Immature natural killer cell (primary cell): Measurements from ENCODE around the gene CCDC159. TPM values are rescaled to one million over a fixed set of nuclear protein-coding genes. Genes with fewer than 3 reads are reported as not detected.
"Not testable (repeated sequence)": the region's sequence is repeated elsewhere in the genome, so short reads cannot be mapped to it uniquely, and the experiment has no call there.

Experiments used
- DNase-seq, 3 donors: peaks; one replicate each; pipeline ENCODE4 v3.0.0; 2022; ENCODE audit warnings: mixed read lengths in 1 of 3
- H3K27ac Mint-ChIP-seq, 6 donors: one replicate each; pipeline ENCODE4 v1.8.0; 2020; ENCODE audit warnings: mixed read lengths in 6 of 6, mild to moderate bottlenecking in 5 of 6, inconsistent platforms in 4 of 6, moderate library complexity in 3 of 6
- H3K27me3 Mint-ChIP-seq, 3 donors: one replicate each; pipeline ENCODE4 v1.8.0; 2020 to 2021; ENCODE audit warnings: low read depth in 3 of 3, mild to moderate bottlenecking in 3 of 3, mixed read lengths in 3 of 3, moderate library complexity in 3 of 3, inconsistent platforms in 1 of 3
- H3K36me3 Mint-ChIP-seq, 3 donors: one replicate each; pipeline ENCODE4 v1.8.0; 2020; ENCODE audit warnings: mixed read lengths in 3 of 3, inconsistent platforms in 2 of 3, mild to moderate bottlenecking in 2 of 3
- H3K4me1 Mint-ChIP-seq, 2 donors: one replicate each; pipeline ENCODE4 v1.8.0; 2020; ENCODE audit warnings: inconsistent platforms in 2 of 2, mild to moderate bottlenecking in 2 of 2, mixed read lengths in 2 of 2, moderate library complexity in 1 of 2
- H3K4me3 Mint-ChIP-seq, 5 donors: one replicate each; pipeline ENCODE4 v1.8.0; 2020; ENCODE audit warnings: mild to moderate bottlenecking in 5 of 5, mixed read lengths in 5 of 5, inconsistent platforms in 3 of 5, moderate library complexity in 3 of 5
- H3K9me3 Mint-ChIP-seq, 6 donors: one replicate each; pipeline ENCODE4 v1.8.0; 2020; ENCODE audit warnings: mild to moderate bottlenecking in 6 of 6, mixed read lengths in 6 of 6, inconsistent platforms in 4 of 6, moderate library complexity in 3 of 6
- polyA plus RNA-seq, 3 donors: library from polyadenylated mRNA; unstranded; fragments of 300-500 nt; fragmentation: Illumina TruSeq; gene quantifications; one replicate each; pipeline ENCODE4 v1.2.3, GENCODE V29; 2021

Gene CCDC159
- polyA plus RNA-seq: 10 to 100 TPM; 26.5 to 32.4 (median 28.8) TPM

GRCh38 chr19:11346104-11346940, at the start of gene CCDC159, which contains the start of gene TMEM205:
TSS of gene CCDC159 (plus strand) at chr19:11346519. CDS start at chr19:11346607, 88 bp downstream.
TSS of gene TMEM205 (minus strand) at chr19:11346268. CDS start at chr19:11345619, 649 bp downstream.
- peak; percentile 98 for DNase-seq
- H3K36me3 Mint-ChIP-seq: peaks cover 7 to 9% (median 9%) of the 10 kb centered on the region in 3 donors
- peaks cover 0 to 6% (median 0%) of the 10 kb centered on the region in 6 donors for H3K9me3 Mint-ChIP-seq
- H3K27me3 Mint-ChIP-seq: peaks cover 6 to 8% (median 8%) of the 10 kb centered on the region in 3 donors
- peaks cover 28% of the 10 kb centered on the region in 2 donors for H3K4me1 Mint-ChIP-seq
- H3K27ac Mint-ChIP-seq: peak within 1 kb of the TSS; percentile 91 to 98 (median 93)
- peak within 1 kb of the TSS; percentile 98 to 99 (median 98) for H3K4me3 Mint-ChIP-seq

GRCh38 chr19:11299946-11300810, 46.1 kb upstream of the CCDC159 start:
- no peak overlapping the region for H3K27ac Mint-ChIP-seq
- no peaks in the 10 kb centered on the region for H3K36me3 Mint-ChIP-seq
- DNase-seq: no peak
- H3K4me1 Mint-ChIP-seq: no peaks in the 10 kb centered on the region
- H3K9me3 Mint-ChIP-seq: no peaks in the 10 kb centered on the region
- peaks cover 3 to 4% (median 4%) of the 10 kb centered on the region in 3 donors for H3K27me3 Mint-ChIP-seq
- no peak overlapping the region for H3K4me3 Mint-ChIP-seq

- Mint-ChIP-seq H3K36me3 (no peaks in the 10 kb centered on the region), H3K27ac (no peak overlapping the region), H3K4me3 (no peak overlapping the region), H3K9me3 (no peaks in the 10 kb centered on the region), H3K27me3 (peaks cover 3 to 6% (median 4%) of the 10 kb centered on the region in 3 donors), H3K4me1 (no peaks in the 10 kb centered on the region)
- DNase-seq: no peak
Measured at GRCh38 chr19:11300811-11301120, 45.6 kb upstream of the CCDC159 start.

- Mint-ChIP-seq H3K27me3 (peaks cover 0 to 8% (median 3%) of the 10 kb centered on the region in 3 donors), H3K9me3 (no peaks in the 10 kb centered on the region), H3K27ac (no peak overlapping the region), H3K4me1 (no peaks in the 10 kb centered on the region), H3K36me3 (no peaks in the 10 kb centered on the region), H3K4me3 (no peak overlapping the region)
- no peak for DNase-seq
Measured at GRCh38 chr19:11304936-11305335, 41.4 kb upstream of the CCDC159 start.

- Mint-ChIP-seq H3K27ac (no peak overlapping the region), H3K4me1 (no peaks in the 10 kb centered on the region), H3K9me3 (no peaks in the 10 kb centered on the region), H3K27me3 (peaks cover 0 to 8% (median 0%) of the 10 kb centered on the region in 3 donors), H3K4me3 (no peak overlapping the region), H3K36me3 (no peaks in the 10 kb centered on the region)
- no peak for DNase-seq
Measured at GRCh38 chr19:11306337-11306736, 40.0 kb upstream of the CCDC159 start.

- not testable (repeated sequence) for H3K27me3 Mint-ChIP-seq, H3K9me3 Mint-ChIP-seq, H3K36me3 Mint-ChIP-seq, DNase-seq, H3K4me3 Mint-ChIP-seq
- Mint-ChIP-seq H3K27ac (peak overlapping the region in 2 of 6 donors; percentile 3 to 61), H3K4me1 (peaks cover 51 to 54% of the 10 kb centered on the region in 2 donors)
Measured at GRCh38 chr19:11320278-11320995, 25.9 kb upstream of the CCDC159 start.

DNA sequence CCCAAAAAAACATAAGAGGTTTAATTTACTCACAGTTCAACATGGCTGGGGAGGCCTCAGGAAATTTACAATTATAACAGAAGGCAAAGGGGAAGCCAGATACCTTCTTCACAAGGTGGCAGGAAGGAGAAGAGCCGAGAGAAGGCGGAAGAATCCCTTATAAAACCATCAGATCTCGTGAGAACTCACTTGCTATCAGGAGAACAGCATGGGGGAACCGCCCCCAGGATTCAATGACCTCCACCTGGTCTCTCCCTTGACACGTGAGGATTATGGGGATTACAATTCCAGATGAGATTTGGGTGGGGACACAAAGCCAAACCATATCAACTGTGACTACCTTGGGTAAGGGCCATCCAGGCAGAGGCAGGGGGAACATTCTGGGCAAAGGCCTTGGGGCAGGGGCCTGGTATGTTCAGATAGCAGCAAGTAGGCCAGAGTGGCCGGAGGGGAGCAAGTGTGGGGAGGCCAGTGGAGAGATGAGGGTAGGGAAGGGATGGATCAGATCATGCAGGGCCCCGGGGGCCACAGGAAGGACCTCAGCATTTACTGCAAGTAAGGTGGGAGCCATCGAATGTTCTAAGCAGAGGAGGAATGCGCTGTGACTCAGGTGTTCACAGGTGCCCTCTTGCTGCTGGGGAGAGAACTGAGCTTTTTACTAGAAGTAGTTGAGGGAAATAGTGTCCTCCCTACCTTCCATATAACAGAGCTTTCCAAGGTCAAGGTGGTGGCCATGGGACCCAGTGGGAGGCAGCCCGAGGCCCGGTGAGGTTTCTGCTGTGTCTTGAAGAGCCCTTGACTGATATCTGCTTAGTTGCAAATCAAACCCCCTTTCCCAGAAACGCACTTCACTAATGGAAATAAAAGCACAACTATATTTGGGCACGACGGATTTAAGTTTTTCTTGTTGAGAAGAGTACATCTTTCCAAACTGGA, 24.9 kb upstream of the CCDC159 start:
- Mint-ChIP-seq H3K36me3 (no peaks in the 10 kb centered on the region), H3K4me1 (peaks cover 51 to 55% of the 10 kb centered on the region in 2 donors), H3K27ac (peak overlapping the region; percentile 3 to 87 (median 66)), H3K4me3 (no peak overlapping the region), H3K27me3 (peaks cover 4% of the 10 kb centered on the region in 3 donors), H3K9me3 (no peaks in the 10 kb centered on the region)
- DNase-seq: no peak

DNA sequence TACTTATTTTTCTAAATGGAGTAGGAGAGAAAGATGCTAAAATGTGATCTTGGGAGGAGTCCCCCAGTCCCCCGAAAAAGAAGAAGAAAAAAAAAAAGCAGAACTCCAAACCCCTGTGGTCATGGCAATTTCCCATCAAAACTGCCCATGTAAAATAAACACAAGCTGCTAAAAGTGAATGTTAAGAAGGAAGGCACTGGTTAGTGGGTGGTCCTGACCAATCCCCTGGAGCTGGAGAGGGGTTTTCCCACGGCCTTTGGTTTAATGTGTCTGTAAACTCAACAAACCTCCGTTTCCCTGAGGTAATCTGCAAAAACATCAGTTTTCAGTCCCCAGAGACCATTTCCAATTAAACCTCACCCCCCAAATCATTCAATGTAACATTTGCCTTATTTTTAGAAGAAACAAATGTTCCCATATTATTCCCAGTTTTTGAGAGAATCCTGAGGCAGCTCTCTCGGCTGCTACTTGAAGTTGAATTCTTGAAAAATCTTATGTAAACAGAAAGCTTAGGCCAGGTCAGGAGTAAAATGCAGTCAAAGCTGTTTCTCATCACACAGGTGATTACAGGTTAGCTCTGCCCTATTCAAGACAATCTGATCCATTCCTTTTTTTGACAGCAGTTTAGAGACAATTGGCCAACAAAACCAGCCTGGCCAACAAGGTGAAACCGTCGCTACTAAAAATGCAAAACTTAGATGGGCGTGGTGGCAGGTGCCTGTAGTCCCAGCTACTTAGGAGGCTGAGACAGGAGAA, 23.9 kb upstream of the CCDC159 start:
- Mint-ChIP-seq H3K9me3 (no peaks in the 10 kb centered on the region), H3K36me3 (peaks cover 0 to 7% (median 4%) of the 10 kb centered on the region in 3 donors), H3K27me3 (peaks cover 4% of the 10 kb centered on the region in 3 donors), H3K4me1 (peaks cover 44 to 50% of the 10 kb centered on the region in 2 donors), H3K27ac (peak overlapping the region in 4 of 6 donors; percentile 53 to 87 (median 60)), H3K4me3 (peak overlapping the region in 2 of 5 donors; percentile 5 to 12)
- DNase-seq: no peak

DNA sequence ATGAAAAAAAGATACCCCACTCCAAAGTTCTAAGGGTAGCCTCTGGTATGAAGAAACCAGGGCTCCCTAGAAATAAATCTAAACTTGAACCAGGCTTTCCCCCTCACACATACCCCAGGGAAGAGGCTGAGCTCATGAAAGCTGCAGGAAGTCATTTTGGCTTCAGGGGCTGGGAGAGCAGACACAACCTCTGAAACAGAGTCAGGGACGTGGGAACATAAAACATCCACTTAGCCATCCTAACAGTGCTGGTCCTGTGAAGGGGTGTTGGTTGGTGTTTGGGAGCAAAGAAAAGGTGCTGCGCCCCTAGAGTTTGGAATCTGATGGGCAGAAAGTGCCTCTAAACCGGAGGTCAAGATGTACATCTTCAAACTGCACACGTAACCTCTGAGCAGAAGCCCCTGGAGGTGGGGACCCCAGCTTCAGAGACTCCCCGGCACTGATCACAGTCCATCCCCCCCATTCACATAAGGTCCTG, 22.7 kb upstream of the CCDC159 start:
- DNase-seq: no peak
- H3K27ac Mint-ChIP-seq: peak overlapping the region; percentile 85 to 94 (median 92)
- H3K27me3 Mint-ChIP-seq: peaks cover 4% of the 10 kb centered on the region in 3 donors
- peak overlapping the region; percentile 68 to 76 (median 74) for H3K4me3 Mint-ChIP-seq
- H3K36me3 Mint-ChIP-seq: peaks cover 0 to 7% (median 4%) of the 10 kb centered on the region in 3 donors
- peaks cover 32 to 39% of the 10 kb centered on the region in 2 donors for H3K4me1 Mint-ChIP-seq
- H3K9me3 Mint-ChIP-seq: no peaks in the 10 kb centered on the region

- DNase-seq: peak; percentile 57 to 65 (median 61)
- Mint-ChIP-seq H3K27me3 (peaks cover 4% of the 10 kb centered on the region in 3 donors), H3K9me3 (no peaks in the 10 kb centered on the region), H3K27ac (peak overlapping the region; percentile 85 to 94 (median 92)), H3K4me3 (peak overlapping the region; percentile 68 to 76 (median 74)), H3K36me3 (peaks cover 0 to 7% (median 4%) of the 10 kb centered on the region in 3 donors), H3K4me1 (peaks cover 28 to 35% of the 10 kb centered on the region in 2 donors)
Measured at GRCh38 chr19:11324079-11324661, 22.1 kb upstream of the CCDC159 start.

- Mint-ChIP-seq H3K36me3 (peaks cover 0 to 7% (median 4%) of the 10 kb centered on the region in 3 donors), H3K27me3 (peaks cover 4% of the 10 kb centered on the region in 3 donors), H3K4me3 (peak overlapping the region in 1 of 5 donors; percentile 72), H3K9me3 (no peaks in the 10 kb centered on the region), H3K27ac (peak overlapping the region; percentile 85 to 94 (median 92)), H3K4me1 (peaks cover 28 to 35% of the 10 kb centered on the region in 2 donors)
- DNase-seq: no peak
Measured at GRCh38 chr19:11324748-11325389, 21.4 kb upstream of the CCDC159 start.
